ENCODE data around the gene BTBD1.

DNA sequence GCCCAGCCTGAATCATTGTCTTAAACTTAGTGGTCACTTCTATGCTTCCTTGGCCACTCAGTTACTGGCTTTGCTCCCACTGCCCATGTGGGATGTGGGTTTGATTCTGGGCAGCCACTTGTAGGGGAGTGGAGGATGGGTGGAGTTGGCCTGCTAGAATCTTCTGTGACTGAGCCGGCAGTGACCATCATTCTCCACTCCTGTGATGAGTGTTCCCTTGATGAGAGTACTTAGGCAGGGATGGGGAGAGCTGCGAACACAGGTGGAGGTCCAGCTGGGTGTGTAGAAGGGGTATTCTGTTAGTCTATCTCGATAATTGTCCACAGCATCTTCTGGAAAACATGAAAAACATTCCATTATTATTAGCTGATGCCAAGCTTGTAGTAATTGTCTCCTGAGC is 48.4 kb upstream of the BTBD1 start:
- TF ChIP-seq, protein P1, sequence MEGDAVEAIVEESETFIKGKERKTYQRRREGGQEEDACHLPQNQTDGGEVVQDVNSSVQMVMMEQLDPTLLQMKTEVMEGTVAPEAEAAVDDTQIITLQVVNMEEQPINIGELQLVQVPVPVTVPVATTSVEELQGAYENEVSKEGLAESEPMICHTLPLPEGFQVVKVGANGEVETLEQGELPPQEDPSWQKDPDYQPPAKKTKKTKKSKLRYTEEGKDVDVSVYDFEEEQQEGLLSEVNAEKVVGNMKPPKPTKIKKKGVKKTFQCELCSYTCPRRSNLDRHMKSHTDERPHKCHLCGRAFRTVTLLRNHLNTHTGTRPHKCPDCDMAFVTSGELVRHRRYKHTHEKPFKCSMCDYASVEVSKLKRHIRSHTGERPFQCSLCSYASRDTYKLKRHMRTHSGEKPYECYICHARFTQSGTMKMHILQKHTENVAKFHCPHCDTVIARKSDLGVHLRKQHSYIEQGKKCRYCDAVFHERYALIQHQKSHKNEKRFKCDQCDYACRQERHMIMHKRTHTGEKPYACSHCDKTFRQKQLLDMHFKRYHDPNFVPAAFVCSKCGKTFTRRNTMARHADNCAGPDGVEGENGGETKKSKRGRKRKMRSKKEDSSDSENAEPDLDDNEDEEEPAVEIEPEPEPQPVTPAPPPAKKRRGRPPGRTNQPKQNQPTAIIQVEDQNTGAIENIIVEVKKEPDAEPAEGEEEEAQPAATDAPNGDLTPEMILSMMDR (conservative IDR thresholded peaks at IDR 0.05; ENCODE audit: low read length) = no peak
- TF ChIP-seq EZH2phosphoT487 (IDR thresholded peaks at IDR 0.05; ENCODE audit: borderline replicate concordance, low read depth, low read length) = no peak

Data from OCI-LY7 (cell line).